K562 (cell line): Measurements from ENCODE around the gene MAPK8IP2. TPM values are rescaled to one million over a fixed set of nuclear protein-coding genes. Genes with fewer than 3 reads are reported as not detected.

Experiments used
- ATAC-seq: fragments of 200-7000 bp; cut with Tn5 transposase; 3 replicates; pipeline ENCODE4 v1.9.1; 2020; ENCODE audit warnings: moderate library complexity
- BruUV-seq: library from RNA; stranded (reverse); fragments of 400-500 nt; replicated peaks from 2 replicates; lab custom pipeline; 2021; lab: Mats Ljungman, UMichigan
- CTCF ChIA-PET: fragments of 300-600 bp; formaldehyde crosslinking; extraction: SDS; loops from one replicate; lab custom pipeline; 2021; ENCODE audit warnings: low intra/inter-chr PET ratio; lab: Yijun Ruan, JAX
- POLR2A ChIA-PET: fragments of 300-600, 350-650 bp; sonication (Branson Sonifier 250); formaldehyde crosslinking; extraction: SDS; loops from one replicate; lab custom pipeline; 2021; ENCODE audit warnings: antibody characterized with exemption, inconsistent platforms; lab: Yijun Ruan, JAX
- DNase-seq, 4 experiments: peaks; one replicate each; pipeline versions ENCODE4 v3.0.0 to v3.0.0-alpha.2; 2011 to 2018; ENCODE audit warnings: low spot score in 3 of 4, mixed read lengths in 3 of 4; ENCODE audit errors: extremely low read depth in 1 of 4
- FAIRE-seq: peaks from 2 replicates; lab custom pipeline; 2011; peaks lifted over from hg19 to GRCh38; lab: Jason Lieb, UNC
- H2AFZ ChIP-seq: 2 replicates; pipeline ENCODE4 v1.6.0; 2011; ENCODE audit warnings: low read depth, low read length, control low read depth, inconsistent platforms
- H3K27ac ChIP-seq: fragments of 200-600 bp; 3 replicates; pipeline ENCODE4 v1.8.0; 2011; ENCODE audit warnings: low read depth, mild to moderate bottlenecking, control low read depth, inconsistent platforms, low read length, moderate library complexity, mixed read lengths; ENCODE audit errors: extremely low read depth
- H3K27me3 ChIP-seq, 2 experiments: fragments of 300-600 bp in 1 of 2; 2 replicates in 1 of 2; 3 replicates in 1 of 2; pipeline versions ENCODE4 v1.6.0 to v1.8.0; 2011; ENCODE audit warnings: inconsistent platforms in 2 of 2, low read length in 2 of 2, mild to moderate bottlenecking in 1 of 2, mixed read lengths in 1 of 2, moderate library complexity in 1 of 2; ENCODE audit not compliant: control insufficient read depth in 2 of 2, insufficient read depth in 2 of 2
- H3K36me3 ChIP-seq: fragments of 300-600 bp; 3 replicates; pipeline ENCODE4 v1.8.0; 2011; ENCODE audit warnings: mild to moderate bottlenecking, low read length, inconsistent platforms; ENCODE audit not compliant: control insufficient read depth, insufficient read depth
- H3K4me1 ChIP-seq, 2 experiments: fragments of 200-600 bp in 1 of 2; replicated peaks in 1 of 2; 2 replicates in 1 of 2; 3 replicates in 1 of 2; pipeline versions ENCODE4 v1.5.1 to v1.8.0; 2011; ENCODE audit warnings: inconsistent platforms in 2 of 2, low read length in 2 of 2, mild to moderate bottlenecking in 1 of 2, mixed read lengths in 1 of 2, moderate library complexity in 1 of 2; ENCODE audit not compliant: control insufficient read depth in 2 of 2, insufficient read depth in 2 of 2
- H3K4me2 ChIP-seq: 2 replicates; pipeline ENCODE4 v1.6.1; 2011; ENCODE audit warnings: low read length, control low read depth, inconsistent platforms, mixed read lengths; ENCODE audit not compliant: insufficient read depth
- H3K4me3 ChIP-seq: fragments of 200-600 bp; sonication (generic), shearing (Covaris generic); 2 replicates; pipeline ENCODE4 v1.5.1; 2016; ENCODE audit warnings: control low read depth, inconsistent platforms
- H3K79me2 ChIP-seq: fragments of 200-600 bp; 3 replicates; pipeline ENCODE4 v1.8.0; 2011; ENCODE audit warnings: low read length, inconsistent platforms; ENCODE audit not compliant: control insufficient read depth, insufficient read depth
- H3K9ac ChIP-seq, 2 experiments: 2 replicates each; pipeline versions ENCODE4 v1.6.0 to v1.6.1; 2011; ENCODE audit warnings: low read depth in 2 of 2, low read length in 2 of 2, control low read depth in 1 of 2, inconsistent platforms in 1 of 2, mild to moderate bottlenecking in 1 of 2, mixed read lengths in 1 of 2; ENCODE audit not compliant: insufficient read depth in 1 of 2
- H3K9me1 ChIP-seq: one replicate; pipeline ENCODE4 v1.6.0; 2011; ENCODE audit warnings: inconsistent platforms, mild to moderate bottlenecking, low read length, moderate library complexity; ENCODE audit not compliant: control insufficient read depth, insufficient read depth
- H3K9me3 ChIP-seq: replicated peaks from 2 replicates; pipeline ENCODE4 v1.5.1; 2011; ENCODE audit warnings: low read depth, low read length, inconsistent platforms; ENCODE audit not compliant: control insufficient read depth, insufficient read depth
- H4K20me1 ChIP-seq: replicated peaks from 2 replicates; pipeline ENCODE4 v1.6.1; 2011; ENCODE audit warnings: low read length, inconsistent platforms, mixed read lengths; ENCODE audit not compliant: control insufficient read depth, insufficient read depth
- ATF2 ChIP-seq: sonication (generic); formaldehyde crosslinking; IDR thresholded peaks from 2 replicates; pipeline ENCODE4 v1.8.1; 2022; ENCODE audit warnings: missing genetic modification reagents
- CXXC5 ChIP-seq: fragments of 250-450 bp; sonication (Bioruptor Pico); IDR thresholded peaks from 2 replicates; pipeline ENCODE4 v1.8.0; 2022; ENCODE audit warnings: inconsistent platforms, mild to moderate bottlenecking, moderate library complexity
- HDAC8 ChIP-seq: fragments of 450-650 bp; IDR thresholded peaks from 2 replicates; pipeline ENCODE4 v1.6.1; 2016; ENCODE audit warnings: mild to moderate bottlenecking, missing genetic modification characterization, moderate library complexity, missing compliant biosample characterization
- ZBTB34 ChIP-seq: fragments of 250-450 bp; sonication (Bioruptor Pico); IDR thresholded peaks from 2 replicates; pipeline ENCODE4 v1.8.0; 2021; ENCODE audit warnings: mild to moderate bottlenecking, moderate library complexity
- ZNF764 ChIP-seq: fragments of 250-450 bp; sonication (Bioruptor Pico); IDR thresholded peaks from 2 replicates; pipeline ENCODE4 v1.4.0; 2020; ENCODE audit warnings: low read depth, mild to moderate bottlenecking, moderate library complexity
- WGBS: fragments of 100-300 bp; shearing (Covaris generic); methylation state at CpG from one replicate; pipeline ENCODE4 v1.1.6; 2016; ENCODE audit warnings: low coverage, mixed read lengths; ENCODE audit not compliant: insufficient coverage; ENCODE audit errors: missing lambda C conversion rate; 5-methylcytosine and 5-hydroxymethylcytosine counted together
- in situ Hi-C: fragments of 300-500 bp; cut with MboI; formaldehyde crosslinking; loops from 4 replicates; pipeline ENCODE4 v1.15.0; 2018; ENCODE audit warnings: inconsistent platforms, mixed read lengths
- intact Hi-C: fragments of 100-400 bp; cut with micrococcal nuclease; formaldehyde crosslinking; loops from 2 replicates; pipeline ENCODE4 v1.14.2; 2022
- polyA plus RNA-seq, 8 experiments: library from polyadenylated mRNA; depleted of rRNA in 4 of 8; stranded (reverse) in 5 of 8; unstranded in 3 of 8; fragments of >200 nt; fragmentation: Nextera tagmentation in 2 of 8; fragmentation: Illumina TruSeq in 1 of 8; extraction: Ambion mirVana in 2 of 8; extraction: Trizol in 1 of 8; gene quantifications; 2 replicates each; pipeline versions ENCODE4 v1.2.1 to v1.2.3, GENCODE V29; 2011 to 2014; ENCODE audit warnings: inconsistent platforms in 1 of 8, missing spikeins in 1 of 8
- total RNA-seq, 7 experiments: library from RNA; depleted of rRNA in 6 of 7; stranded (reverse); fragments of >200 nt in 6 of 7; fragmentation: Illumina TruSeq in 2 of 7; extraction: Trizol in 2 of 7; gene quantifications; 2 replicates each; pipeline versions ENCODE4 v1.2.1 to v1.2.3, GENCODE V29; 2011 to 2021; ENCODE audit warnings: low replicate concordance in 1 of 7

The MAPK8IP2 gene
- total and polyA plus RNA-seq, 9 of the 15 experiments (the other 6 are each of a cell fraction or from before 2014, with no cell fraction given), result 0.01 to 0.47 (median 0.07) TPM; not detected in 2

GRCh38 chr22:50610041-50610451 lies 9.5 kb downstream of the MAPK8IP2 start:
- TF ChIP-seq CXXC5 (no peak), ZNF764 (CRISPR knock-in tag) (no peak), ATF2 (CRISPR knock-in tag) (no peak), HDAC8 (tag) (no peak), ZBTB34 (CRISPR knock-in tag) (no peak)
- FAIRE-seq (no peak), DNase-seq (peak in 1 of 4 experiments; percentile 1), ATAC-seq (no peak)
- Histone ChIP-seq H3K4me1 (peaks cover 13 to 19% of the 10 kb centered on the region in 2 experiments; a peak in 4 of 5 replicates), H3K4me3 (no peak overlapping the region), H3K9me1 (no peaks in the 10 kb centered on the region), H3K27me3 (peaks cover 25 to 65% of the 10 kb centered on the region in 2 experiments), H3K9ac (no peak overlapping the region; a peak in 1 of 4 replicates), H4K20me1 (no peaks in the 10 kb centered on the region), H3K36me3 (no peaks in the 10 kb centered on the region), H3K79me2 (no peaks in the 10 kb centered on the region), H3K9me3 (no peaks in the 10 kb centered on the region), H3K27ac (no peak overlapping the region), H3K4me2 (no peak overlapping the region), H2AFZ (no peak overlapping the region)
- whole genome bisulfite sequencing, result 2% methylated on average over 9 of the region's 11 CpGs
- intact Hi-C loops (no loop called here), in situ Hi-C loops (loop anchor here (5.0 kb wide), 1 partner anchor 33 kb away; the partner anchor contains the start of gene CPT1B)
- ChIA-PET CTCF (no interaction called here), POLR2A (no interaction called here)
- BruUV-seq, result no TSS peak
